Activated CD4-positive, alpha-beta T cell treated with anti-CD3 and anti-CD28 coated beads, Interleukin-2, amount 50 U/mL, for 4 hours (primary cell): Measurements from ENCODE around the gene TFF2.
A peak's percentile ranks its signal among the peaks of the same experiment; 100 is the strongest.

Experiments used
- DNase-seq, 2 experiments: peaks; one replicate each; pipeline ENCODE4 v3.0.0-alpha.2; 2020

Gene TFF2

DNA sequence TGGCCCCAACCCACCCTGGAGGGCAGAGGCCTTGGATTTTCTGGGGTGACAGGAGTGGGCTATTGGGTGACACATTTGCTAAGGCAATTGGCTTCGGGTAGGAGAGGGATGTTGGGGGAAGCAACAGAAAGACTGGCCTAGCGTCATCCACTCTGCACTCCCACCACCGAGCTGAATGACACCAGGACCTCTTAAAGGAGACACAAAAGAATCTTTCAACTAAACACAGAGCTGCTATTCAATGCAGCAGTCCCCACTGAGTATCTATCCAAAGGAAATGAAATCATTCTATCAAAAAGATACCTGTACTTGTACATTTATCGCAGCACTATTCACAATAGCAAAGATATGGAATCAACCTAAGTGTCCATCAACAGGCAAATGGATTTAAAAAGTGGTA, 6.2 kb downstream of the TFF2 start:
- no peak for DNase-seq

GRCh38 chr21:42343963-42344510, 6.8 kb downstream of the TFF2 start:
- DNase-seq = no peak

DNA sequence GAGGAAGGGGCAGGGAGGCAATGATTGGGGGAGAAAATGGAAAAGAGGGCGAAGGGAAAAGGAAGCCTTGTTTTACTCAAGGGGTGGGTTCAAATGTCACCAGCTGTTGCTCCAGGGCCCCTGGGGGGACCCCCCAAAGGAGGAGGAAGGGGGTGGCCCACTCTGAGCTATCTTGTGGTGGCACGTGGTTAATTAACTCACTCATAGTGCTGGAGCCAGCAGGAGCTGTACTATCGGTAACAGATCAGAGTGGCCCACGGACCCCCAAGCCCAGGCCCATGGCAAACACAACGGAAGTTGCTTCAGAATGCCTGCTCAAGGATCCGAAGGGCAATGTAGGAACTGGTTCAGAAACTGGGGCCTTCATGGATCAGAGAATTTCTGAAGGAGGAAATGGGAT, 7.2 kb downstream of the TFF2 start:
- no peak for DNase-seq

- DNase-seq = no peak
Observed at GRCh38 chr21:42343101-42343500, 7.7 kb downstream of the TFF2 start.

DNA sequence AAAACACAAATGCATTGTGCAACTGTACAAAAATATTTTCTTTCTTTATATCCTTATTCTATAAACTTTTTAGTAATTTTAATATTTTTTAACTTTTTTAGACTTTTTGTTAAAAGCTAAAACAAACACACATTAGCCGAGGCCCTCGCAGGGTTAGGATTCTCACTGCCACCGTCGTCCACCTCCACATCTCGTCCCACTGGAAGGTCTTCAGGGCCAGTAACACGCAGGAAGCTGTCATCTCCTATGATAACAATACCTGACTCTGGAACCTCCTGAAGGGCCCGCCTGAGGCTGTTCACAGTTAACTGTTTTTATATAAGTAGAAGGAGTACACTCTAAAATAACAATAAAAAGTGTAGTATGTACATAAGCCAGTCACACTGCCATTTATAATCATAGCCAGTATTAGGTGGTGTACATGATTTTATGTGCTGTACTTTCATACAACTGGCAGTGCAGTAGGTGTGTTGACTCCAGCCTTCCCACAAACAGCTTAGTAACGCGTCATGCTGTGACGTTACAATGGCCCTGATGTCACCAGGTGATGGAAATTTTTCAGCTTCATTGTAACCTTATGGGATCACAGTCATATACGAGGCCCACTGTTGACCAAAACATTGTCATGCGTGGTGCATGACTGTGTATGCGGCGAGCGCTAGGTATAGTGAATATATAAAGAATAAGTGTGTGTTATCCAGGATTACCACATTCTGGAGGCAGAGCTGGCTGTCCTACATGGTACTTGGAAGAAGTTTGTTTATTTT, 8.8 kb downstream of the TFF2 start:
- DNase-seq = no peak

DNA sequence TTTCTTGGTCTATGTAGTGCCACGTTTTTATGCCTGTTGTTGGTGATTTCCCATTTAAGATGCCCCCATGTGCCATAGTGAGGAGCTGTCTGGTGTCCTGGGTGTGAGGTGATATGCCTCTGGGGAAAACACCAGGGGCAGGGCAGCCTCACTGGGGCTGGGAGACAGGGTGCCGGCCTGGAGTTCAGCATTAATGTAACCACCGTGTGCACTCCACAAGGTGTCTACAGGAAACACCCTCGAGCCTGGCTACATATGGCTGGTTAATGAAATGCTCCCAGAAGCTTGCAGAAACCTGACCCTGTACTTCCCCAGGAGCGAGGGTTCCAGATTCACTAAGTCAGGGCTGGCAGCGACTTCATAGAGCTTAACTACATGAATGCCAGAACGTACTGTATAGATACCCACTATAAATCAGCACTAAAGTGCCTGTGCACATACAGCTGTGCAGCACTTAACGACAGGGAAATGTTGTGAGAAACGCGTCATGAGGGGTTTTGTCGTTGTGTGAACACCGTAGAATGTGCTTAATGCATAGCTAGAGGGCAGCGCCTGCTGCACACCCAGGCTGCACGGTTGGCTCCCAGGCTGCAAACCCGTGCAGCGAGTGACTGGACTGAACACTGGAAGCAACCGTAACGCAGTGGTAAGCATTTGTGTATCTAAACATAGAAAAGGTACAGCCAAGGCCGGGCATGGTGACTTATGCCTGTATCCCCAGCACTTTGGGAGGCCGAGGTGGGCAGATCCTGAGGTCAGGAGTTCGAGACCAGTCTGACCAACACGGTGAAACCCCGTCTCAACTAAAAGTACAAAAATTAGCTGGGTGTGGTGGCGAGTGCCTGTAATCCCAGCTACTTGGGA, 10.4 kb downstream of the TFF2 start:
- no peak for DNase-seq

- DNase-seq = no peak
Observed at GRCh38 chr21:42338729-42339715, 11.8 kb downstream of the TFF2 start.

DNA sequence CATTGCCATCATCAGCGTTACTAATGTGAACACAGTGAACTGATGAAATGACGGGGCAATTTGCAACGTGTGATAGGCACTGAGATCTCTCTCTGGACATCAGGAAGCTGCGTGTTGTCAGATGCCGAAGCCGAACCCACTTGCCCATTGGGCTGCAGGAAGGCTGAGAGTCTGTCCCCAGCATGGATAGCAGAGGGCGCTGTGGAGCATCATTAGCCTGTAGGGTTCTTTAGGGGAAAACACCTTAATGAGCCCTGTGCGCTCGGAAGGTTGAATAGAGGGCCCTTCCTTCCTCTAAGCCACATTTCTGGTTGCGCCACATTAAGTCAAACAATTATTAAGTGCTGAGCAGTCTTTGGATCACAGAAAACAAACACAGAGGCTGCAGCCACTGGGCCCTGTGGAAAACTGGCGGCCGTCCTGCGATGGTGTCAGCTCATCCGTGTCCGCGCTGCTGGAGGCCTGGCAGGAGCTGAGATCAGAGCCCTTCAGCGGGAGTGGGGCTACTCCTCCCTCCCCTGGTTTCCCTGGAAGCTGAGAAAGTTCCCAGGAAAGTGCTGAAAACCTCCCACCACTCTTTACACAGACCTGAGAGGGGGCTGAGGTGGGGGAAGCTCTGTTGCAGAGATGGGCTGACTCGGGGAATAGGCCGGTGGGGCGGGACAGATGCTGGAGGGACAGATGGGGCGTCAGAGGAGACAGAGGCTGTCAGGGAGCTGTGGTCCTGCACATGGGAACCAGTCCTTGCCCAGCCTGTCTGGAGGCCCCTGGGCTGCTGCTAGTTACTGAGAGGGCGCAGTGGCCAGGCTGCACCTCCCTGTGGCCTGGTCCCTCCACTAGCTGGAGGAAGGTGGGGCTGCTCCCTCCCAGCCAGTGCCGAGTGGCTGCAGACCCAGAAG, 12.7 kb downstream of the TFF2 start:
- peak; percentile 86 to 87 for DNase-seq

GRCh38 chr21:42337276-42337675, 13.5 kb downstream of the TFF2 start:
- no peak for DNase-seq

DNA sequence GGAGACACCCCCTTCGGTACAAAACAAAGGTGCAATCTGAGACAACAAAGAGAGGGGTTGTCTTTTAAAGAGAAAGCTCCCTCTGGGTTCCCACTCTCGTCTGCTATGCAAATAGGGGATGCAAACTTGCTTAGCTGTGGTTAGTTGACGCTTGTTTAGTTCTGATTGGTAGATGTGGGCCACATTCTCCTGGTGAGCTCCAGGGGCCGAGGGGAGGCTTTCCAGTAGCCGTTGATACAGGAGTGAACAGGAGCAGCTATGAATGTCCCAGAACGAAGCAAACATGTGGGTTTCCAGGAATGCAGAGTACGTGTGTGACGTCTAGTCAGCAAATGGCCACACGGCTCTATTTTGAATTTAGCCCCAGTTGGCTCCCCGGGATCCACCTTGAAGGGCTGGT, 14.7 kb downstream of the TFF2 start:
- DNase-seq = no peak

- no peak for DNase-seq
Observed at GRCh38 chr21:42332557-42333317, 18.1 kb downstream of the TFF2 start.

DNA sequence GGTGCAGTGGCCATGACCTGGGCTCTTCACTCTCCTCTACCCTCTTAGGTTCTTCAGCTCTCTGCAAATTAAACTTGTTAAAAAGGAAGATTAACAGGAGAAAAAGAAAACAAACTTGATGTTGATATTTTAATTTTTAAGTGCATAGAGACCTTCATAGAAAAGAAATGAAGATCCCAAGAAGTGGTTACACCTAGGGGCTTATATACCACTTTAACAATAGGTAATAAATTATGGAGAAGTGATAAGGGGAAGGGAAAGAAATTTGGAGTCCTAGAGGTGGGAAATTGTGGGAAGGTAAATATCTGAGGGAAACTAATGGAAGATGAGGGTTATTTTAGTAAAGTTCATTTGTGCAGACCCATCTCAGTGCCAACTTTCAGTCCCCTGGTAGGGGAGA, 19.1 kb downstream of the TFF2 start:
- DNase-seq = no peak

DNA sequence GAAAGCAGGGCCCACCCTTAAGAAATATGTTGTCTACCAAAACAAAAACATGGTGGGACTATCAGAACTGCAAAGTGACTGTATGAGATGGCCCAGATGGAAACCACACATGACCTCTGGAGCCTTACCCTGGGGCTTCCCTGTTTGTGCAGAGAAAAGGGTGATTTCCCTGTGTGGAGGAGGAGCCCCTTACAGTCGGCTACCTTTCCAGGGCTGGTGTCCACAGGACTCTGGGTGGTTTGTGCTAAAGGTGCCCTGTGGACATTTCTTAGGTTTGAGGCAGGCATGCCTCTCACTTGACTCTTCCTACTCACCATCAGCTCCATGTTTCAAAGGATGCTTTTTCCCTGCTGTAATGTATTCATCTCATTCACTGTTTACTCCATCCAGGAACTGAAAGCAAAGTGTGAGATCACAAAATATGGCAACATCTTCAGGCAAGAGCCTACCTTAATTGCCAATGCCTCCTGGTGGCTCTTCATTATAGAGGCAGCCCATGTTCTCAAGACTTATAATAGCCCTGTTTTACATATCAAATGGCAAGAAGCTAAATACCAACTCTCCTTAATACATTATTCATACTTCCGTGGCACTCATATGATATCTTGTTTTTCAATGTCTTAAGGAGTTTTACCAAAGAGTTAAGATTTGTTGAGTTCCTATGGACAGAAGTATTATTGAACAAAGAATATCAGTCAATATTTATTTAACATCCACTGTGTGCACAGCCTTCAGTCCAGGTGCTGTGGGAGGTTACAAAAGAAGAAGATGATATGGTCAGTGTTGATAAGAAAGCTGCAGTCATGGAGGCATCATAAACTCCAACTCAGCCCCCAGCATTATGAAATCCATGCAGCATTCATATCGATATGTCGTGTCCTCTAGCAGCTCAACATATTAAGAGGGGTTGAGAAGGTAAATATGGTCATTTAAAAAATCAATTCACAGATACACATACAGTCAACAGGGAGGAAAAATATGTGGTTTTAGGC, 20.1 kb downstream of the TFF2 start:
- no peak for DNase-seq

GRCh38 chr21:42324896-42325295, 25.9 kb downstream of the TFF2 start:
- no peak for DNase-seq

GRCh38 chr21:42321845-42322244, 28.9 kb downstream of the TFF2 start:
- no peak for DNase-seq

DNA sequence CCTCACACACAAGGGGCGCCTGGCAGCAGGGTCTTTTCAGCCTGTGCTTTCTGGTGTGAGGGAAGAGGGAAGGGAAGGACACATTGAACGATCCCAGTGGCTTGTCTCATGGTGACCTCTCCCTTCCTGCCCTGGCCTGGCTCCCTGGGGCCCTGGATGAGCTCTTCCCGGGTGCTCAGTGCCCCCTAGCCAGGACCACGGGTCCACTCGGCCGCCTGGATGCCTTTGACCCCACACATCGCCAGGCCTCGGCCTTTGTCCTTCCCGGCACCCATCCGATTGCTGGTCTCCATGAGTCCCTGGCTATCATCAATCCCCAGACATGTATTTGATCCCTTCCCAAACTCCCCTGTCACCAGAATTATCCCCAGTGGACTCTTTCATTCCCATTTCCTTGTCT, 29.6 kb downstream of the TFF2 start:
- DNase-seq = no peak

- no peak for DNase-seq
Observed at GRCh38 chr21:42320791-42321190, 30.0 kb downstream of the TFF2 start.

DNA sequence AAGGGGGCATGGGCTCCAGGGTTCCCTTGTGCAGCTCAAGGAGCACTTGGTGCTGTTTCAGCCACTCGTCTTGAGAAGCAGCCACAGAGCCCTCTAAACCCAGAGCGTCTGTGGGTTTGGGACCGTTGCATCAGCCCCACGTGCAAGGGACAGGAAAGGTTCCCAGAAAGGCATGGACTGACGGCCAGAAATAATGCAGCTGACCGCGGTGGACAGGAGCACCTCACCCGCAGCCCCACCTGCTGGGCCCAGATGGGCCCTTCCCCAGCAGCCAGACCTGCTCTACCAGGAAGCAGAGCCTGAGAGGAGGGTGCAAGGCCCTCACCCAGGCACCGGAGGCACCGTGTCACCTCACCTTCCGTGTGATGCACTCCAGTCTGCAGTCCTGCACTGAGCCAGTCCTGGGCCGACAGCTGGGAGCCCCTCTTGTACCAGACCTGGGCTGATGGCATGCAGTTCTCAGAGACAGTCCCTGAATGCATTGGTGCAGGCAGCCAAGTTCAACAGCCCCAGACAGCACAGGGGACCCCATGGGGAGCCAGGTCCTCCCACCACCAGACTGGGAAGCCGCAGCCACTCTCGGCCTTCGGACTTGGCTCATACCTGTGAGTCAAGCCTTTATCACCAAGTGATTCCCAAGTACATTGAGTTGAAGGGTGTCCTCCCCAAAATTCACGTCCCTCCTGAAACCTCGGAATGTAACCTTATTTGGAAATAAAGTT, 30.8 kb downstream of the TFF2 start:
- DNase-seq = no peak

- no peak for DNase-seq
Observed at GRCh38 chr21:42319376-42319775, 31.4 kb downstream of the TFF2 start.
